Right hindlimb (tissue), 1 donor: Measurements from ENCODE around the gene SVIL.
A peak's percentile ranks its signal among the peaks of the same experiment; 100 is the strongest.
"Not testable (repeated sequence)": the region's sequence is repeated elsewhere in the genome, so short reads cannot be mapped to it uniquely, and the experiment has no call there.

Experiments
- DNase-seq: peaks from one replicate; pipeline ENCODE4 v3.0.0-alpha.2; 2018

SVIL gene

DNA sequence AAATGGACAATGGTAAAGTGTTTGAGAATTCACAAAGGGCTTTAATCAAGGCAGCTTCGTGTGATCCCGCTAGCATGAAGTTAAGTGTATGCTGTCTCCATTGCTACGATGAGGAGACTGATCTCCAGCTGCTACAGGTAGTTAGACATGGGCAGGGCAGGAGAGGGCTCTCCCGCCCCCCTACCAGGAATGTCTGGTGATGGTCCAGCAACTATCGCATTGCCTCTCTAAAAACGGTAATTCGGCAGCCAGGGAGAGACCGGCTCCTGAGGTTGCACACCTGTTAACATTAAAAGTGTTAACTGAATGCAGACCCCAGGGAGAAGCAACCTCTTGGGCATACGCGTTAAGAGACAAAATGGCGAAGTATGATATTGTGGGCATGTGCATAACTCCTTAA lies 37.9 kb downstream of the SVIL start:
- DNase-seq, result no peak

GRCh38 chr10:29596356-29596755 lies 38.4 kb downstream of the SVIL start:
- no peak for DNase-seq

DNA sequence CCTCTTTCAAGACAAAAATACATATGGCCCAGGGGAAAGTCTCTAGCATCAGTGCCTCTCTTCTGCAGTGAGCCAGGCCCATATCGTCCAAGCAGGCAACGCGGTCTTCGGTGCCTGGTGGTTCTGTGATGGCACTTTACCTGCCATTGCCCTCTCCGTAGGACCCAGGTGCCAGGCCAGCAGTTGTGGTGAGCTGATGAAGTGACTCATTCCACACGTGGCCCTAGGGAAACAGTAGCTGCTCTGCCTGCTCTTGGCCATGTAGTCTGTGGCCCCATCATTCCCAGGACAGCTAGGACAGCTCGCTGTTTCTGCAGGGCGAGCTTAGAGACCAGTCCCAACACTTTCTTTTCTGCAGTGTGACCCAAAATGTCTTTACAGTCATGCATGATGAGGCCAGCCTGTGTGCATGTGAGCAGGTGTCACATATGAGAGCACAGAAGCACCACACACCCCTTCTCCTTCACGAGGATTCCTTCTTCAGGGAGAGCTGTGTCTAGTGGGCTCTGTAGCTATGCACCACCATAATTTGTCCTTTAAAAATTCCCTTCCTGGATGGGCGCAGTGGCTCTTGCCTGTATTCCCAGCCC lies 39.0 kb downstream of the SVIL start:
- DNase-seq, result no peak

- DNase-seq, result no peak
Observed at GRCh38 chr10:29595146-29595545, 39.6 kb downstream of the SVIL start.

DNA sequence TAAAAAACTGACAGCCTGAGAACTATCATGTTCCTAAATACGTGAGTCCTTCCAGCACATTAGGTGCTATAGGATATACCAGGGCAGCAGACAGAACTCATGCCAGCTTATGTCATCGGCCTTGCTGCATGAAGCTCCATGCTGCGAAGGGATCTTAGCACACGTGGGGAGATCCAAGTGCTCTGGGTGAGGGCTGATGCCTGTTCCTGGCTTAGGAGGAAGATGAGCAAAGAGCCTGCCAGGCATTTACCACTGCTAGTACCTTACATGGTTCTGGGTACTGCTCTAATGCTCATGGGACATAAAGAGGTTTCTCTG lies 43.2 kb downstream of the SVIL start:
- DNase-seq, result no peak

DNA sequence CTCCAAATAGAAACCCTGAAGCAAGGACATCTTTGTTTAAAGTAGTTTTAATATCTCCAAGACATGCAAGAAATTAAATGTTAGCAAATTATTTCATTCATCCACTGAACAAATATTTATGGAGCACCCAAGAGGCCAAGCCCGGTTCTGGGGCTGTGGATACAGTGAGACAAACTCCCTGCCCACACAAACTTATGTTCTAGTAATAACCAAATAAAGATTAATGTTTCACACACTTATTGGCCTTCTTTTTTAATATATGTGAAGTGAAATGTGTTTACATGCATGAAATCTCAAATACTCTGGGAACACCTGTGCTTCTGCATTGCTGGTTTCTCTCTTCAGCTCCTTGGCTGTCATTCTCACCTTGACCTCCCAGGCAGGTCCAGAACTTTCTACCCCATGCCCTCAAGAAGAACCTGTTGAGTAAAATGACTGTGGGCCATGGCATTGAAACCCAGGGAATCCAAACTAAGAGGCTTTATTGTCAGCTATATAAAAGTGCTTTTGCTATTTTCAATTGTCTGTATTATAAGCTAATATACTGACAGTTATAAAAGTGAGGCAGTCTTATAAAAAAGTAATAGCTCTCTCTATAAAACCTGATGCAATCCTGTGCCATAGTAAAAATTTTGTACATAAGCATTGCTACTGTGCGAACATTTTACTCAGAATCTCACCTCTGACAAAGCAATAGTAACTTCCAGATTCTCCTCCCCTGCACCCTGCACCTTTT lies 43.7 kb downstream of the SVIL start:
- DNase-seq, result no peak

DNA sequence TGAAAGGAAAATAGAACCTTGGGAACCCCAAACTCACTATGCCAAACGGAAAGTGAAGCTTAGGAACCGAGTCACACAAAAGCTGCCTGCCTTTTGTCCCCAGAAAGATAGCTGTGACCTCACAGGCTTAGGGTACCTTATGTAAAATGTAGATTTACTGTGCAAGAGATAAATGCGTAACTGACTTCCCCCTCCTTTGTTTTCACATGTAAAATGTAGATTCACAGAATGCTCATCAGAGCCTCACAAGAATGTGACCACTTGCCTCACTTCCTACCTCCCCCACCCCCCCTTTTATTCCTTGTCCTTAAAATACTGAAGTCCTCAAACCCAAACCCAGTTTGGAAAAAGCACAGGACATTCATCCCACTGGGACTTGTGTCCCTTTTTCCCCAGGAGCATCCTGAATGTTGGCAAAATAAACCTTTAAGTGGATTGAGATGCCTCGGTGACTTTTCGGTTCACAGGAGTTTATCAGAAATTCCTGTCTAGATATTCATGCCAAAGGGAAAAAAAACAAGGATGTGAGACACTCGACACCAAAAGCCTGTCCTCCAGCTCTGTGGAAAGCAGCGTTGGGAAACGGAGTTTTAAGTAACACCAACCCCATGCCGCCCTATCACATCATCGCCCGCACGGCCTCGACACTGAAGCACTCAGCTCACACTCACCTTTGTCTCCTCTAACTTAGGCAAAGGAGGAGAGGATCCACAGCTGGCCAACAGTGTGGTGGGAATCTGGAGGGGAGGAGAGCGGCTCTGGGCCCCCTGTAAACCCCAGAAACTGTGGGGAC lies 45.9 kb downstream of the SVIL start:
- DNase-seq, result no peak

GRCh38 chr10:29587750-29588628 lies 46.8 kb downstream of the SVIL start:
- not testable (repeated sequence) for DNase-seq

- DNase-seq, result not testable (repeated sequence)
Observed at GRCh38 chr10:29587102-29587749, 47.5 kb downstream of the SVIL start.

DNA sequence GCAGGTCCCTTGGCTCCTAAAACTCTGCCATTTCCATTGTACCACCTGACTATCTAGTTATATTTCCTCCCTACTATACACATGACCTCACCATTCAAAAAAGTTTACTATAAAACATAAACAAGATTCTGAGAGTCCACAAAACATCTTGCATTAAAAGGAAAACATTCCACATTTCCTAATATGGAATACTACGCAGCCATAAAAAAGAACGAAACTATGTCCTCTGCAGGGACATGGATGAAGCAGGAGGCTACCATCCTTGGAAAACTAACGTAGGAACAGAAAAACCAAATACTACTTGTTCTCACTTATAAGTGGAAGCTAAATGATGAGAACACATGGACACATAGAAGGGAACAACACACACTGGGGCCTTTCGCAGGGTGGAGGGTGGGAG lies 48.3 kb downstream of the SVIL start:
- no peak for DNase-seq

GRCh38 chr10:29585488-29585976 lies 49.2 kb downstream of the SVIL start:
- peak; percentile 60 for DNase-seq

DNA sequence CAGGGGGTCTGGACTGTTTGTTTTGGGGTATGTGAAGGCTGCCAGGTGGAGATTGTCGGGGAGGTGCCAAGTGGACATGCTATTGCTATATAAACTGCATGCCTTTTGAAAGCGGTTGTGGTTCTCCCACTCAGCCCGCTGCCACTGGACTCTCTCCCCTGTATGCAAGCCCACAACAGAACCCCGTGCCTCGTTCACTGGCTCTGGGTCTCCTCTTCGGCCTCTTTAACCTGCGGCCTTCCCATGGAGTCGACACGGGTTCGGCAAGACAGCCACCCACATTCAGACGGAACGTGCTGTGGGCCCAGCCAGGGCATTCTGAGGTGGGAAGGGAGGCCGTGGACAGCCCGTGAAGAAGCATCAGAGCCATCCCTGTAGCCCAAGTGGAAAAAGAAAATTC lies 50.3 kb downstream of the SVIL start:
- DNase-seq, result no peak

DNA sequence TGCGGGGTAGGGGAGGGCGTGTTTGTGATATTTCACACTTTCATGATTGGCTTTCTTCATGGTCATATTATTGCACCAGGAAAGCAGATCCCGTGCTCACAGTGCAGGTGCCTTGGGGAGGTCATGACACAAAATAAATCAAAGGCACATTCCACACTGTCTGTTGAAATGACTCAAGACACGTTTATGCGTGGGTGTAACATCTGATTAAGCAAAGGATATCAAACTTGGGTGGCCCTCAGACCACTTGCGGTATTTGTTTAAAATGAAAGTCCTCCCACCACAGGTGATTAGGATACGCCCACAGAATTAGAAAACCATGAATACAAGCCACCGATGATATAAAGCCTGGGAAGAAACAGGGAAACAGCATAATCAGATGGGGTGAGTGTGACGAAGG lies 51.1 kb downstream of the SVIL start:
- no peak for DNase-seq

GRCh38 chr10:29582769-29583168 lies 52.0 kb downstream of the SVIL start:
- not testable (repeated sequence) for DNase-seq

DNA sequence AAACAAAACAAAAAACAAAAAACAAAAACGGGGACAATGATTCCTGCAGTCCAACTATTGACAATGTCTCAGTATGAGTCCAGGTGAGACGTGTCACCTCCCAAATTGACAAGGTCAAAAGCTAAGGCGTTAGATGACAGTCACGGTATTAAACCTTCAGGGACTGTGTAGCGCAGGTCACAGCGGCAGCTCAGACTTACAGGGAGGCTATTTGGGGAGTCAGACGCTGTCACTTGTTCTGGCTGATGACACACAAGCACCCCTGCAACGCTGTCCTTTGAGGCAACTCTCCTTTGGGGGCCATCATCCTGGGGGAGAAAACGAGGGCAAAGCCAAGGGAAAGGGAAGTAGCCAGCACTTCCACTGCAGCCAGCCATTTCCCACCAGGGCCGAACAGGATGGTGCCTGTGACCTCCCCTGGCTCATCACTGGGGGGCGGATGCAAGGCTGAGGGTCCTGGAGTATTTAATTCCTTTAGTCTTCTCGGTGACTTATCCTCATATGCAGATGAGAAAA lies 55.3 kb downstream of the SVIL start:
- DNase-seq, result no peak

GRCh38 chr10:29578457-29578856 lies 56.3 kb downstream of the SVIL start:
- no peak for DNase-seq

GRCh38 chr10:29576681-29577080 lies 58.1 kb downstream of the SVIL start:
- no peak for DNase-seq

- no peak for DNase-seq
Observed at GRCh38 chr10:29575098-29575455, 59.7 kb downstream of the SVIL start.

- DNase-seq, result not testable (repeated sequence)
Observed at GRCh38 chr10:29574212-29575097, 60.3 kb downstream of the SVIL start.

GRCh38 chr10:29570248-29570647 lies 64.5 kb downstream of the SVIL start:
- not testable (repeated sequence) for DNase-seq

DNA sequence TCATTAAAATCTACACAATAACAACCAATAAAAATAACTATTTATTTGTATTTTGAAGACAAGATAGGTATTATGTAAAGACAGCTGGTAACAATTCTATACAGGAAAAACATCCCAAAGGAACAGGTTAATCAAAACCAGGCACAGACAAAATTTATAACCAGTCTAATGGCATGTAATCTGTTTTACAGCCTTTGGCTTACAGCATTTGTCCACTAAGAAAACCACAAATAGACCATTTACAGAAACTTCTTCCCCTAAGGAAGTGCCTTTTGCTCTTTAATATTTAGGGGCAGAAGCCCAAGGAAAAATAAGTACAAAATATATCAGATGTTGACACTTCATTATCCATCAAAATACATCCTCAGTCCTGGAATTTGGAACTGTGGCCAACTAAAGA lies 65.0 kb downstream of the SVIL start:
- DNase-seq, result no peak
